ENCODE results near the gene CLEC3B.
"Not testable (repeated sequence)": the region's sequence is repeated elsewhere in the genome, so short reads cannot be mapped to it uniquely, and the experiment has no call there.

The CLEC3B gene

DNA sequence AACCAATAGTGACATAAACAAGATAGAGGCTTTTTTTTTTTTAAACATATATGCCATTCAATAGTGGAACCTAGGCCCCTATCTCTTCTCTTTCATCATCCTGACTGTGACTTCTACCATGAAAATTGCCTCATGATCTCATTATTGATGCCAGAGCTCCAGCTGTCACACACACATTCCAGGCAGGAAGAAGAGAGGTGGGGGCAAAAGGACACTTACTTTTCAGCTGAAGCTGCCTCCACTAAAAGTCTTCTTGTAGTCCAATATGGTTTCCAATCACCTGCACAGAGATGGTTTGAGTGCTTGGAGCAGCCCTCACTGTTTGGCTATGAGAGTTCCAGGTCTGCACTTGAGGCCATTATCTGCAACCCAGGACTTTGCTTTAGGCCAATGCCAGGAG, 45.0 kb downstream of the CLEC3B start:
- DNase-seq: no peak

- no peak for DNase-seq
Observed at GRCh38 chr3:45075821-45076625, 49.9 kb downstream of the CLEC3B start.

- not testable (repeated sequence) for DNase-seq
Observed at GRCh38 chr3:45078256-45078655, 52.2 kb downstream of the CLEC3B start.

GRCh38 chr3:45078910-45079522, 52.9 kb downstream of the CLEC3B start:
- no peak for DNase-seq

GRCh38 chr3:45079715-45080114, 53.6 kb downstream of the CLEC3B start:
- no peak for DNase-seq

DNA sequence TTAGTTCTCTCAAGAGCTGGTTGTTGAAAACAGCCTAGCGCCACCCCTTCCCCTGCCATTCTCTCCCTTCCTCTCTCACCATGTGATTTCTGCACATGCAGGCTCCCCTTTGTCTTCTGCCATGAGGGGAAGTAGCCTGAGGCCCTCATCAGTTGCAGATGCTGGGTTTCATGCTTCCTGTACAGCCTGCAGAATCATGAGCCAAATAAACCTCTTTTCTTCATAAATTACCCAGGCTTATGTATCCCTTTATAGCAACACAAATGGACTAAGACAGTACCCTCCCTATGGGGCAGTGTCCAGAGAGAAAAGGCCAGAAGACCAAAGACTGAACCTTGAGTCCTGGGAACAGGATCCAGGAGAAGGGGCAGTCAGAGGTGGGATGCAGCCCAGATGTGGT, 54.7 kb downstream of the CLEC3B start:
- DNase-seq: no peak

GRCh38 chr3:45081506-45082141, 55.5 kb downstream of the CLEC3B start:
- no peak for DNase-seq

- no peak for DNase-seq
Observed at GRCh38 chr3:45082142-45082538, 56.0 kb downstream of the CLEC3B start.

- no peak for DNase-seq
Observed at GRCh38 chr3:45083023-45083422, 56.9 kb downstream of the CLEC3B start.

DNA sequence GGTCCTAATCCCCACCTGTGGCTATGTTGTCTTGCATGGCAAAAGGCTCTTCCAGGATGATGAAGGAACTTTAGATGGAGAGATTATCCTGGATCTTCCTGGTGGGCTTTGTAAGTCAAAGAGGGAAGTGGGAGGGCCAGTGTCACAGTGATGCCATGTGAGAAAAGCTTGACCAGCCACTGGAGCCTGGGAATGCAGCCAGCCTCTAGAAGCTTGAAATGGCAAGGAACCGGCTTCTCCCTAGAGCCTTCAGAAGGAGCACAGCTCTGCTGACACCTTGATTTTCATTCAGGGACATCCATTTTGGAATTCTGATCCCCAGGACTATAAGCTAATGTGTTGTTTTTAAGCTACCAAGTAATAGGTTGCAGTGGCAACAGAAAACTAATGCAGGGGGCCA, 58.3 kb downstream of the CLEC3B start:
- no peak for DNase-seq

GRCh38 chr3:45084820-45085816, 59.0 kb downstream of the CLEC3B start:
- DNase-seq: no peak

All from activated CD8-positive, alpha-beta memory T cell treated with anti-CD3 and anti-CD28 coated beads, Interleukin-2, amount 50 U/mL, for 4 hours (primary cell).